ENCODE data around the gene GOT1. TPM values are rescaled to one million over a fixed set of nuclear protein-coding genes. Genes with fewer than 3 reads are reported as not detected.
A peak's percentile ranks its signal among the peaks of the same experiment; 100 is the strongest.

GOT1 gene
- total and polyA plus RNA-seq, 2 of the 8 experiments (the other 6 are each of a cell fraction or from before 2014, with no cell fraction given), result 16.7 to 47.0 TPM

DNA sequence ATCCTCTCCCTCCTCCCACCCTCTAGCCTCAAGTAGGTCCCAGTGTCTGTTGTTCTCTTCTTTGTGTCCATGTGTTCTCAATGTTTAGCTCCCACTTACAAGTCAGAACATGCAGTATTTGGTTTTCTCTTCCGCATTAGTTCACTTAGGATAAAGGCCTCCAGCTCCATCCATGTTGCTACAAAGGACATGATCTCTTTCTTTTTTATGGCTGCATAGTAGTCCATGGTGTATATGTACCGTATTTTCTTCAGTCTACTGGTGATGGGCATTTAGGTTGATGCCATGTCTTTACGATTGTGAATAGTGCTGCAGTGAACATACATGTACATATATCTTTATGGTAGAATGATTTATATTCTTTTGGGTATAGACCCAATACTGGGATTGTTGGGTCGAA, 1.6 kb upstream of the GOT1 start:
- Histone ChIP-seq H3K79me2 (ENCODE audit: control insufficient read depth in 1 of 2, insufficient read depth in 2 of 2, low read length in 2 of 2) (peaks cover 0 to 37% of the 10 kb centered on the region in 2 experiments; a peak in 3 of 4 replicates), H2BK120ac (replicated peaks; ENCODE audit: low read depth, low read length) (no peak overlapping the region), H3K4me2 (ENCODE audit: insufficient read depth in 1 of 2, low read depth in 2 of 2, low read length in 2 of 2) (peak overlapping the region; percentile 67 to 91; a peak in 2 of 4 replicates), H3K9ac (replicated peaks in 1 of 4; ENCODE audit: extremely low read depth in 1 of 4, low read depth in 3 of 4, low read length in 3 of 4) (no peak overlapping the region), H3K4me3 (ENCODE audit: extremely low read depth in 1 of 4, insufficient read depth in 2 of 4, low read depth in 3 of 4, low read length in 4 of 4) (peak overlapping the region in 1 of 4 experiments; percentile 98; a peak in 1 of 8 replicates), H3K27ac (ENCODE audit: low read depth, low read length) (no peak overlapping the region), H4K5ac (ENCODE audit: insufficient read length, low read depth, low read length) (no peak overlapping the region), H3K4ac (replicated peaks; ENCODE audit: insufficient read length, low read depth, low read length) (no peak overlapping the region), H3K23me2 (ENCODE audit: low read depth, low read length) (peaks cover 10% of the 10 kb centered on the region), H3K18ac (ENCODE audit: extremely low read depth, low read length) (no peak overlapping the region), H4K91ac (replicated peaks; ENCODE audit: insufficient read length, low read length) (no peak overlapping the region), H2AK5ac (ENCODE audit: low read depth, low read length) (no peak overlapping the region), H3K23ac (ENCODE audit: insufficient read length) (no peak overlapping the region), H2AFZ (ENCODE audit: low read length) (no peak overlapping the region), H2BK12ac (ENCODE audit: low read depth, low read length) (no peak overlapping the region), H2BK20ac (ENCODE audit: low read length) (no peak overlapping the region), H3K27me3 (replicated peaks in 1 of 4; ENCODE audit: control insufficient read depth in 3 of 4, extremely low read depth in 1 of 4, insufficient read depth in 3 of 4, low read length in 3 of 4) (no peaks in the 10 kb centered on the region), H3K9me3 (ENCODE audit: insufficient read depth in 2 of 2, low read depth in 1 of 2, low read length in 1 of 2) (no peaks in the 10 kb centered on the region), H3K36me3 (ENCODE audit: control insufficient read depth in 2 of 4, insufficient read depth in 4 of 4, low read length in 3 of 4) (no peaks in the 10 kb centered on the region), H3K4me1 (replicated peaks in 1 of 4; ENCODE audit: control insufficient read depth in 3 of 4, insufficient read depth in 4 of 4, low read length in 3 of 4) (peaks cover 0 to 4% (median 0%) of the 10 kb centered on the region in 4 experiments; a peak in 1 of 7 replicates), H3K14ac (ENCODE audit: insufficient read length) (no peak overlapping the region), H3K56ac (replicated peaks; ENCODE audit: insufficient read length, low read depth, low read length) (no peak overlapping the region), H4K8ac (ENCODE audit: extremely low read depth, insufficient read depth, low read length) (no peak overlapping the region), H2BK5ac (ENCODE audit: low read depth, low read length) (no peak overlapping the region), H3K79me1 (ENCODE audit: low read depth, low read length) (peaks cover 6% of the 10 kb centered on the region), H4K20me1 (replicated peaks in 1 of 2; ENCODE audit: control insufficient read depth in 1 of 2, insufficient read depth in 2 of 2, low read length in 2 of 2) (peaks cover 0 to 6% of the 10 kb centered on the region in 2 experiments), H2BK15ac (ENCODE audit: low read length) (no peak overlapping the region)
- no peak for DNase-seq (ENCODE audit: low read depth in 1 of 2, low spot score in 2 of 2)
- WGBS, 2 experiments (ENCODE audit: extremely low coverage in 1 of 2, insufficient coverage in 1 of 2, insufficient read length in 1 of 2, insufficient replicate concordance in 2 of 2, low coverage in 1 of 2, low lambda C conversion rate in 2 of 2, missing lambda C conversion rate in 1 of 2), result 92% methylated on average over 4 of the region's 4 CpGs; no CpG with 5 or more reads in 1 of the 2 experiments
- CTCF ChIA-PET (ENCODE audit: partially characterized antibody), result interaction anchor here (1.2 to 3.3 kb wide), 2 partner anchors 10 to 41 kb away, joined by 3 to 16 read pairs; no protein-coding TSS in a partner anchor
- POLR2A ChIA-PET (ENCODE audit: partially characterized antibody), result interaction anchor here (1.1 to 2.8 kb wide), 3 partner anchors 31 to 107 kb away, joined by 3 to 17 read pairs (median 6); no protein-coding TSS in a partner anchor
- no peak for FAIRE-seq

All from H1 (cell line).